ENCODE results near the gene DISP3. TPM values are rescaled to one million over a fixed set of nuclear protein-coding genes. Genes with fewer than 3 reads are reported as not detected.

The DISP3 gene
- total and polyA plus RNA-seq, 10 donors = 0.06 to 0.69 (median 0.43) TPM

- intact Hi-C loops (cut with DNase I; ENCODE audit: low total_unique reads) = loop anchor here (10.0 kb wide), 1 partner anchor 172 kb away; no protein-coding TSS in a partner anchor
These were observed 6.2 kb upstream of the DISP3 start for GRCh38 chr1:11472741-11473140.

DNA sequence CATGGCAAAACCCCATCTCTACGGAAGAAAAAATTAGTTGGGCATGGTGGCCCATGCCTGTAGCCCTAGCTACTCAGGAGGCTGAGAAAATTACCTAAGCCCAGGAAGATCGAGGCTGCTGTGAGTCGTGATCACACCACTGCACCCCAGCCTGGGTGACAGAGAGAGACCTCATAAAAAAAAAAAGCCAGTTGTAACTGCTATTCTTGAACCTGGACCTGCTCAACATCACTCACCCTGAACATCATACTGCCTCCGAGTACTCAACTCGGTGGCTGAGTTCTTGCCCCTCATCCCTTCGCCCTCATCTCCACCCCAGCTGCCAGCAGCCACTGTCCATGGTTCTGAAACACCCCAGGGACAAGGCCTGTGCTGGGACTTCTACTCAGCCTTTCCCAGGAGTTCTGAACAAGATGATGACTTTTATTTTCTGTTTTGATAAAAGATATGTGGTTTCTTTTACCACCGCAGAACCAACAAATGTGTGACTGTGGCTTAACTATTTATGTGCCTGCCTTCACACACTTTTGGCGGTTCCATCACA is 5.4 kb upstream of the DISP3 start:
- WGBS, 5 donors = 40 to 53% (median 49%) methylated on average over 8 of the region's 8 CpGs
- intact Hi-C loops (cut with DNase I; ENCODE audit: low total_unique reads) = loop anchor here (10.0 kb wide), 1 partner anchor 171 kb away; no protein-coding TSS in a partner anchor
- no peaks in the 10 kb centered on the region for H3K9me3 ChIP-seq
- TF ChIP-seq, protein P1, sequence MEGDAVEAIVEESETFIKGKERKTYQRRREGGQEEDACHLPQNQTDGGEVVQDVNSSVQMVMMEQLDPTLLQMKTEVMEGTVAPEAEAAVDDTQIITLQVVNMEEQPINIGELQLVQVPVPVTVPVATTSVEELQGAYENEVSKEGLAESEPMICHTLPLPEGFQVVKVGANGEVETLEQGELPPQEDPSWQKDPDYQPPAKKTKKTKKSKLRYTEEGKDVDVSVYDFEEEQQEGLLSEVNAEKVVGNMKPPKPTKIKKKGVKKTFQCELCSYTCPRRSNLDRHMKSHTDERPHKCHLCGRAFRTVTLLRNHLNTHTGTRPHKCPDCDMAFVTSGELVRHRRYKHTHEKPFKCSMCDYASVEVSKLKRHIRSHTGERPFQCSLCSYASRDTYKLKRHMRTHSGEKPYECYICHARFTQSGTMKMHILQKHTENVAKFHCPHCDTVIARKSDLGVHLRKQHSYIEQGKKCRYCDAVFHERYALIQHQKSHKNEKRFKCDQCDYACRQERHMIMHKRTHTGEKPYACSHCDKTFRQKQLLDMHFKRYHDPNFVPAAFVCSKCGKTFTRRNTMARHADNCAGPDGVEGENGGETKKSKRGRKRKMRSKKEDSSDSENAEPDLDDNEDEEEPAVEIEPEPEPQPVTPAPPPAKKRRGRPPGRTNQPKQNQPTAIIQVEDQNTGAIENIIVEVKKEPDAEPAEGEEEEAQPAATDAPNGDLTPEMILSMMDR (IDR thresholded peaks at IDR 0.05 in 8 of 11, conservative IDR thresholded peaks at IDR 0.05 in 3 of 11) = no peak
- no peak for TF ChIP-seq POLR2AphosphoS5 (IDR thresholded peaks at IDR 0.05)
- no peak for TF ChIP-seq POLR2A (IDR thresholded peaks at IDR 0.05)
- DNase-seq = no peak
- H3K27me3 ChIP-seq (replicated peaks in 1 of 7) = peaks cover 0 to 77% (median 13%) of the 10 kb centered on the region in 7 donors
- H3K36me3 ChIP-seq = no peaks in the 10 kb centered on the region
- H3K4me3 ChIP-seq = no peak overlapping the region
- peaks cover 0 to 5% (median 4%) of the 10 kb centered on the region in 6 donors for H3K4me1 ChIP-seq
- H3K27ac ChIP-seq = no peak overlapping the region

More at GRCh38 chr1:11472741-11473140, 6.2 kb upstream of the DISP3 start:
- no peak overlapping the region for H3K27ac ChIP-seq
- no peak for TF ChIP-seq POLR2A (IDR thresholded peaks at IDR 0.05)
- TF ChIP-seq, protein P1 (IDR thresholded peaks at IDR 0.05 in 8 of 11, conservative IDR thresholded peaks at IDR 0.05 in 3 of 11) = no peak
- TF ChIP-seq POLR2AphosphoS5 (IDR thresholded peaks at IDR 0.05) = no peak
- 53 to 85% (median 58%) methylated on average over 2 to 3 of the region's 3 CpGs for WGBS, 5 donors
- H3K9me3 ChIP-seq = no peaks in the 10 kb centered on the region
- DNase-seq = no peak
- no peaks in the 10 kb centered on the region for H3K36me3 ChIP-seq
- peaks cover 0 to 73% (median 5%) of the 10 kb centered on the region in 7 donors for H3K27me3 ChIP-seq (replicated peaks in 1 of 7)
- H3K4me1 ChIP-seq = no peaks in the 10 kb centered on the region
- no peak overlapping the region for H3K4me3 ChIP-seq

GRCh38 chr1:11474826-11475225 is 4.1 kb upstream of the DISP3 start:
- H3K9me3 ChIP-seq = no peaks in the 10 kb centered on the region
- no peak for DNase-seq
- no peaks in the 10 kb centered on the region for H3K36me3 ChIP-seq
- H3K27me3 ChIP-seq (replicated peaks in 1 of 7) = peaks cover 0 to 77% (median 26%) of the 10 kb centered on the region in 7 donors
- WGBS, 5 donors = 53 to 77% (median 73%) methylated on average over 5 of the region's 5 CpGs
- intact Hi-C loops (cut with DNase I; ENCODE audit: low total_unique reads) = loop anchor here (10.0 kb wide), 1 partner anchor 170 kb away; no protein-coding TSS in a partner anchor
- peaks cover 6 to 17% (median 16%) of the 10 kb centered on the region in 6 donors for H3K4me1 ChIP-seq
- H3K4me3 ChIP-seq = no peak overlapping the region
- TF ChIP-seq, protein P1 (IDR thresholded peaks at IDR 0.05 in 8 of 11, conservative IDR thresholded peaks at IDR 0.05 in 3 of 11) = no peak
- TF ChIP-seq POLR2A (IDR thresholded peaks at IDR 0.05) = no peak
- no peak for TF ChIP-seq POLR2AphosphoS5 (IDR thresholded peaks at IDR 0.05)
- no peak overlapping the region for H3K27ac ChIP-seq

GRCh38 chr1:11475748-11476147 is 3.2 kb upstream of the DISP3 start:
- Histone ChIP-seq H3K36me3 (no peaks in the 10 kb centered on the region), H3K27me3 (replicated peaks in 1 of 7) (peaks cover 0 to 85% (median 34%) of the 10 kb centered on the region in 7 donors), H3K4me3 (no peak overlapping the region), H3K27ac (no peak overlapping the region), H3K4me1 (peaks cover 6 to 22% (median 20%) of the 10 kb centered on the region in 6 donors), H3K9me3 (no peaks in the 10 kb centered on the region)
- TF ChIP-seq, protein P1 (IDR thresholded peaks at IDR 0.05 in 8 of 11, conservative IDR thresholded peaks at IDR 0.05 in 3 of 11) = no peak
- no peak for TF ChIP-seq POLR2AphosphoS5 (IDR thresholded peaks at IDR 0.05)
- TF ChIP-seq POLR2A (IDR thresholded peaks at IDR 0.05) = no peak
- no peak for DNase-seq
- intact Hi-C loops (cut with DNase I; ENCODE audit: low total_unique reads) = loop anchor here (10.0 kb wide), 1 partner anchor 169 kb away; no protein-coding TSS in a partner anchor
- 71 to 81% (median 78%) methylated on average over 4 of the region's 4 CpGs for WGBS, 5 donors

Measured in spleen (tissue), 11 donors.